ENCODE measurements around the gene ITGAD.

Gene ITGAD

DNA sequence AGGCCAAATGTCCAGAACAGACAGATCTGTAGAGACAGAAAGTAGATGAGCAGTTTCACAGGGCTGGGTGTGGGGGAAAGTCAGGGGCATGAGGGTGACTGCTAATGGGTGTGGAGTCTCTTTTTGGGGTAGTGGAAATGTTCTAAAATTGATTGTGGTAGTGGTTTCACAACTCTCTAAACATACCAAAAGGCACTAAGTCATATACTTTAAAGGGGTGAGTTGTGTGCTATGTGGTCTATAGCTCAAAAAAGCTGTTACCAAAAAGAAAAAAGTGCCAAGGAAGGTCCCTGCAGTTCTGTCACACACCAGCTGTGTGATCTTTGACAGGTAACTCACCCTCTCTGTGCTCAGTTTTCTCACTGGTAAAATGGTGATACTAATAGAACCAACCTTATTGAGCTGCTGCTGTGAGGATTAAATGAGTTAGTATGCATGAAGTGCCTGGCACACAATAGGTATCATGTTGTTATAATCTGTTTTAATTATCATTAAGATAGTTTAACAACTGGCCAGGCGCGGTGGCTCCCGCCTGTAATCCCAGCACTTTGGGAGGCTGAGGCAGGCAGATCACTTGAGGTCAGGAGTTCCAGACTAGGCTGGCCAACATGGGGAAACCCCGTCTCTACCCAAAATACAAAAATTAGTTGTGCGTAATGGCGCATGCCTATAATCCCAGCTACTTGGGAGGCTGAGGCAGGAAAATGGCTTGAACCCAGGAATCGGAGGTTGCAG, 27.8 kb upstream of the ITGAD start:
- DNase-seq (ENCODE audit: low read depth) = no peak

- no peak for DNase-seq (ENCODE audit: low read depth)
These were observed 25.3 kb upstream of the ITGAD start for GRCh38 chr16:31367853-31368252.

- DNase-seq (ENCODE audit: low read depth) = no peak
These were observed 22.1 kb upstream of the ITGAD start for GRCh38 chr16:31371008-31371407.

DNA sequence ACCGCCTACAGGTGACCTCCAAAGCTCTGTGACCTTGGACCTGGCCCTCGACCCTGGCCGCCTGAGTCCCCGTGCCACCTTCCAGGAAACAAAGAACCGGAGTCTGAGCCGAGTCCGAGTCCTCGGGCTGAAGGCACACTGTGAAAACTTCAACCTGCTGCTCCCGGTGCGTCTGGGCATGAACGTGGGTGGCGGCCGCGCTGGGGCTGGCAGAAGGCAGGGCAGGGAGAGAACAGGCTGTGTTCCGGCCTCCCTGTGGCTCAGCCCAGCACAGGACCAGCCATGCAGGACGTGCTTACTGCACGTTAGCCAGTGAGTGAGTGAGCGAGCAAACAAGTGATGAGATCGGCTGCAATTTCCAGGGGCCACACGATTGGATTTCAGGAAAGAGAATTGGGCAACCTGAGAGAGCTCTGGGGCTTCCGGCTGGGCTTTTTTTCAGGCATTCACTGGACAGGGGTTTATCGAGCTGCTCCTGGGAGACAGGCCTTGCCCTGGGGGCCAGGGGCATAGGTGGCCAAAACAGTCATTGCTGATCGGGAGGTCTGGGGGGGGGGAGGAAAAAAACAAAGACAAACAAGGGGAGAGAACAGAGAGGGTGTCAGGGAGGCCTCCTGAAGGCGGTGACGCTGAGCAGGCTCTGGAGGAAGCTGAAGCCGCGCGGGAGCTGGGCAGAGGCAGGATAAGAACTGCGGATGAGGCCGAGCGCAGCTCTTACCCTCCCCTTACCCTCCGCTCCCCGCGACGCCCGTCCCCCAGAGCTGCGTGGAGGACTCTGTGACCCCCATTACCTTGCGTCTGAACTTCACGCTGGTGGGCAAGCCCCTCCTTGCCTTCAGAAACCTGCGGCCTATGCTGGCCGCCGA, 21.3 kb upstream of the ITGAD start:
- no peak for DNase-seq (ENCODE audit: low read depth)

DNA sequence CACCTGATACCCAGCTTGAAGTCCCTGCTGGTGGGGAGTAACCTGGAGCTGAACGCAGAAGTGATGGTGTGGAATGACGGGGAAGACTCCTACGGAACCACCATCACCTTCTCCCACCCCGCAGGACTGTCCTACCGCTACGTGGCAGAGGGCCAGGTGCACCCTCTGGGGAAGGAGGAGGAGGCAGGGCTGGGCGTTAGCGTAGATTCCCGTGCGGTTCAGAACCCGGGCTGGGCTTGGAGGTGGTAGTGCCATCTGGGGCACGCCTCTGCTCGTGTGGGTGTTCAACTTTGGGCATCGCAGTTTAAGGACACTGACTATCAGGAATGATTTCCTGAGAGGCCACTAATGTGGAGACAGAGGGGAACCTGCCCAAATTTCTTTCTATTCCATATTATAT, 19.9 kb upstream of the ITGAD start:
- no peak for DNase-seq (ENCODE audit: low read depth)

GRCh38 chr16:31375231-31375630, 17.9 kb upstream of the ITGAD start:
- DNase-seq (ENCODE audit: low read depth) = no peak

GRCh38 chr16:31376705-31377104, 16.4 kb upstream of the ITGAD start:
- no peak for DNase-seq (ENCODE audit: low read depth)

DNA sequence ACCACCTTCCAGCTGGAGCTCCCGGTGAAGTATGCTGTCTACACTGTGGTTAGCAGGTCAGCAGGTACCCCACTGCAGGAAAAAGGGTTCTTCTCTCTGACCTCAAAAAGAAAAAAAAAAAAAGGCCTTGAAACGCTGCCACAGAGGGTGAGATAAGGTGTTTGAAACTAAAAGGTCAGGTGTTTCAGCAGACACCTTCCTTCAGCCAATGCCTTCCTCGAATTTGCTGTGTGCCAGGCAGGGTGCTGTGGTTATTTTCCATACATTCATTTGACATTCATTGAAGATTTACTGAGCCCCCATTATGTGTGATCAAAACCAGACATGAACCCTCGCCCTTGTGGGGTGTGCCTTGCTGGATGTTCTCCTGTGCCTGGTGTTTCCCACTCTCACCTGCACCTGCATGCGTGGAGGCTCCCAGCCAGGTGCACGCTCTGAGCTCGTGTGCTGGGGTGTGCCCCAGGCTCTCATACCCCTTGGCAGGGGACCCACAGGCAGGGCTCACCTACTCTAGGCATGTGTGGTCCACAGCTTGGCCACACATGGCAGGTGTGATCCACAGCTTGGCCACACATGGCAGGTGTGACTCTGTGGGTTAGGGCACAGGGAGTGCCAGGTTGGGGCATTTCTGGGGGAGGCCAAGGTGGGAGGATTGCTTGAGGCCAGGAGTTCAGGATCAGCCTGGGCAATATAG, 15.8 kb upstream of the ITGAD start:
- no peak for DNase-seq (ENCODE audit: low read depth)

- DNase-seq (ENCODE audit: low read depth) = no peak
These were observed 12.9 kb upstream of the ITGAD start for GRCh38 chr16:31380201-31380600.

DNA sequence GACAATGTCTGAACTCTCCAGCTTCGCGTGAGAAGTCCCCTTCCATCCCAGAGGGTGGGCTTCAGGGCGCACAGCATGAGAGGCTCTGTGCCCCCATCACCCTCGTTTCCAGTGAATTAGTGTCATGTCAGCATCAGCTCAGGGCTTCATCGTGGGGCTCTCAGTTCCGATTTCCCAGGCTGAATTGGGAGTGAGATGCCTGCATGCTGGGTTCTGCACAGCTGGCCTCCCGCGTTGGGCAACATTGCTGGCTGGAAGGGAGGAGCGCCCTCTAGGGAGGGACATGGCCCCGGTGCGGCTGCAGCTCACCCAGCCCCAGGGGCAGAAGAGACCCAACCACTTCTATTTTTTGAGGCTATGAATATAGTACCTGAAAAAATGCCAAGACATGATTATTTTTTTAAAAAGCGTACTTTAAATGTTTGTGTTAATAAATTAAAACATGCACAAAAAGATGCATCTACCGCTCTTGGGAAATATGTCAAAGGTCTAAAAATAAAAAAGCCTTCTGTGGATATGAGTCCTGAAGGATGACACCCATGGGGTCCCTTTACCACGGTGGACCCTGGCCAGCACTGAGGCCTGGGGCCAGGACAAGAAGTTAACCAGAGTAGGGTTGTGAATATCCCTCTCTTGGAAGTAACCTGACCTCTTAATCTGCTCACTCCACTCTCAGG, 10.5 kb upstream of the ITGAD start:
- DNase-seq (ENCODE audit: low read depth) = peak; percentile 23

GRCh38 chr16:31385680-31386079, 7.5 kb upstream of the ITGAD start:
- no peak for DNase-seq (ENCODE audit: low read depth)

GRCh38 chr16:31386157-31386984, 6.8 kb upstream of the ITGAD start:
- DNase-seq (ENCODE audit: low read depth) = no peak

DNA sequence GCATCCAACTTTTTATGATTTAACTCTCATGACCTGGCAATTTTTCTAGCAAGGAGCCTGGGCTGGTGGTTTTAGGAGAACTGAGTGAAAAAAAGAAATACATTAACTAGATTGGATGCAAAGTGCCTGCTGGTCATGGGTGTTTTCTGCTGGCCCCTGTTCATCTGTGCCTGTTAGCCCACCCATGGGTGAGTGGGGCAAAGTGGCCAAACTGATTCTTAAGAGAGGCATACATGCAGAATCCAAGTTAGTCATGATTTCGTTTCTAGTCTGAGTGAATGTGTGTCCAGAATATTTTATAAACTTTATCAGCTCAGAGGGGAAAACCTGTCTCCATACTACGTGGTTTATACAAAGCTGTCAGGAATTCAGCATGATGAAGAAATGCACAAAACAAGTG, 4.6 kb upstream of the ITGAD start:
- DNase-seq (ENCODE audit: low read depth) = no peak

- DNase-seq (ENCODE audit: low read depth) = no peak
These were observed 2.6 kb upstream of the ITGAD start for GRCh38 chr16:31390504-31391041.

DNA sequence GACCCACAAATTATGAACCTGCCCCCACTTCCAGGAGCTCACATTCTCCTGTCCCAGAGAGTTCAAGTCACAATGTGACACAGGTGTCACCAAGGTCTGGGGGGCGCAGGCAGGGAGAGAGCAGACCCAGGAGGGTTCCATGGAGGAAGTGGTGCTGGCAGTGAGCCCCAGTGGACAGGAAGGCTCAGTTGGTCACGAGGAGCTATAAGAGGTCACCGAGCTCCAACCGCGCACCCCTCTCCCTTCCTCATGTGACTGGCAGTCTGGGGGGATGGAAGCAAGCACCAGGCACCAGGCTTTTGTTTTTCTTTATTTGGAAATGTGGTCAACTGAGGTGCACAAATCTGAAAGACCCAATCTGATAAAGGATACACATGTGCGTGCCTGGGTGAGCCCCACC, 2.5 kb downstream of the ITGAD start:
- DNase-seq (ENCODE audit: low read depth) = no peak

DNA sequence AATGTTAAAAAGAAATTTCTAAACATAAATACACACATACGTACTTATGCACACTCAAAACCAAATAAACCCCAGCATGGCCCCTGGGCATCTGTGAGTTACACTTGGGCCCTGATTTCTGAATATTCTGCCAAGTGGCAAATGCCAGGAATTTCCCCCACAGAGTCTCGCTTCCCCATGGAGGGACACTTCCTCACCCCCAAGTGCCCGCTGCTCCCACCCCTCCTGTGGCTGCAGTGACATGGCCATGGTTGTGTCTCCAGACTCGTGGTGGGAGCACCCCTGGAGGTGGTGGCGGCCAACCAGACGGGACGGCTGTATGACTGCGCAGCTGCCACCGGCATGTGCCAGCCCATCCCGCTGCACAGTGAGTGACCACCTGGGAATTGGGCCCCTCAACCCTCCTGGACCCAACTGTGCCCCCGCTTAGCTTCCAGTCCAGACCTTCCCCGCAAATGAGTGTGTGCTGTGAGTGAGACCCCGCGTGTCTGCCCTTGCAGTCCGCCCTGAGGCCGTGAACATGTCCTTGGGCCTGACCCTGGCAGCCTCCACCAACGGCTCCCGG, 4.0 kb downstream of the ITGAD start:
- no peak for DNase-seq (ENCODE audit: low read depth)

DNA sequence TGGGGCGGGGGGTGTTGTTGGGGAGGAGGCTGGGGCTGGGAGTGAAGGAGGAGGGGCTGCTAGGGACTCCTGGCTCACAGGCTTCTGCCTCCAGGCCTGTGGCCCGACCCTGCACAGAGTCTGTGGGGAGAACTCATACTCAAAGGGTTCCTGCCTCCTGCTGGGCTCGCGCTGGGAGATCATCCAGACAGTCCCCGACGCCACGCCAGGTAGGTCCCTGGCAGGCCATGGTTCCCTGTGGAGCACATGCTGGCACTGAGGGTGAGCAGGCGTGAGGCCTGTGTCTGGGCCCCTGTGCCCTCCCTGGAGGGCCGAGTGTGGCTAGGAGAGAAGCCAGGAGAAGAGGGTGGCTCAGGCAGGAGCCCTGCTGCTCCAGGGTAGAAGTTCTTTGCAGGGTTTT, 4.6 kb downstream of the ITGAD start:
- no peak for DNase-seq (ENCODE audit: low read depth)

DNA sequence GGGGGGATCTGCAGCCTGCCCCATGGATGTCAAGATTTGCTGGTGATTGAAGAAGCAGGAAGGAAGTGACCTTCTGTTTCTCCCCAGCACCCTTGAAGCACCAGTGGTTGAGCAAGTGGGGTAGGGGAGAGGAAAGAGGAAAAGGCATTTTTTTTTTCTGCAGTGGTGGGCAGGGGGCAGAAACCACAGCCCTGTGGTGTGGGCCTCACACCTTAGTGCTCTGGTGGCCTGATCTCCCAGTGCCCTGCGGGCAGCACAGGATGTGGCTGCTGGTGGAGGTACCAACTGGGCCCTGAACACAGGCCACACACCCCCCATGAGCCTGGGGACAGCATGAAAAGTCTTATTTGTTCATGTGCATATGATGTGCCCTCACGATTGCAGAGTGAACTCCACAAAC, 7.1 kb downstream of the ITGAD start:
- no peak for DNase-seq (ENCODE audit: low read depth)

GRCh38 chr16:31401436-31401835, 8.3 kb downstream of the ITGAD start:
- no peak for DNase-seq (ENCODE audit: low read depth)

DNA sequence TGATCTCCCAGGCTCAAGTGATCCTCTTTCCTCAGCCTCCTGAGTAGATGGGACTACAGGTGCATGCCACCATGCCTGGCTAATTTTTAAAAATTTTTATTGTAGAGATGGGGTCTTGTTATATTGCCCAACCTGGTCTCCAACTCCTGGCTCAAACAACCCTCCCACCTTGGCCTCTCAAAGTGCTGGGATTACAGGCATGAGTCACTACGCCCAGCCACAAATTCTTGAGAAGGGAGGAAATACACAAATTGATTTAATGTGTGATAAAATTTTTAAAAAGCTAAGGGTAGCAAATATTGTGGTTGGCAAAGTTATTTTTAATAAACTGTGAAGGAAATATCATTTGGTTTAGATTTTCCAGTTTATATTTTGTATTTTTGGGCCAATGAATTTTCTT, 9.6 kb downstream of the ITGAD start:
- no peak for DNase-seq (ENCODE audit: low read depth)

All from stimulated activated CD8-positive, alpha-beta memory T cell treated with anti-CD3 and anti-CD28 coated beads, Interleukin-15, amount 100 ng/mL, for 1 hour (primary cell).